Measurements from ENCODE around the gene ITPR3.
A peak's percentile ranks its signal among the peaks of the same experiment; 100 is the strongest.

ITPR3 gene

DNA sequence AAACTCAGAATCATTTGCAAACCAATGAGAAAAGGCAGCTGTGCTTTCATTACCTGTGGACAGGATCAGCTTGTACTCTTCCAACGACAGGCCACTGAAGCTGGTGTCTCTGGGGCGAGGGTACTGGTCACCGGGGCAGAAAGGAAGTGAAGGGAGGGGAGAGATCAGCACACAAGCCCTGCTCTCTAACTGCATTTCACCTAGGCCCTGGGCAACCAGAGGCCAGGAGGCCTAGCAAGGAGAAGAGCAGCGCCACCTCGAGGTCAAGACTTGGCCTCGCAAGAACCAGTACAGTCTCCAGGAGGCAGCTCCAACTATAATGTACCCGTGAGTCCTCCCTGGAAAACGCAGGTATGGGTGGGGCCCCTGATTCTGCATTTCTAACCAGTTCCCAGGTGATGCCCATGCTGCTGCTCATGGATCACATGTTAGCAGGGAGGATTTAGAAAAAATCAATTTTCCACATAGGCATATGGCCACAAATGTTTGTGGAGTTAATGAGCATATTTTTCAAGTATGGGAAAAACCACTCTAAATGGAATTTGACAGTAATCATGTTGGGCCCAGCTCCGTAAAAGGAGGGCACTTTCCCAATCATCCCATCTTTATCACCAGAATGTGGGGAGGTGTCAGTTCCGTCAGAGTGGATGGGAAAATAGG lies 79.4 kb downstream of the ITPR3 start:
- DNase-seq (ENCODE audit: low read depth): peak; percentile 48

DNA sequence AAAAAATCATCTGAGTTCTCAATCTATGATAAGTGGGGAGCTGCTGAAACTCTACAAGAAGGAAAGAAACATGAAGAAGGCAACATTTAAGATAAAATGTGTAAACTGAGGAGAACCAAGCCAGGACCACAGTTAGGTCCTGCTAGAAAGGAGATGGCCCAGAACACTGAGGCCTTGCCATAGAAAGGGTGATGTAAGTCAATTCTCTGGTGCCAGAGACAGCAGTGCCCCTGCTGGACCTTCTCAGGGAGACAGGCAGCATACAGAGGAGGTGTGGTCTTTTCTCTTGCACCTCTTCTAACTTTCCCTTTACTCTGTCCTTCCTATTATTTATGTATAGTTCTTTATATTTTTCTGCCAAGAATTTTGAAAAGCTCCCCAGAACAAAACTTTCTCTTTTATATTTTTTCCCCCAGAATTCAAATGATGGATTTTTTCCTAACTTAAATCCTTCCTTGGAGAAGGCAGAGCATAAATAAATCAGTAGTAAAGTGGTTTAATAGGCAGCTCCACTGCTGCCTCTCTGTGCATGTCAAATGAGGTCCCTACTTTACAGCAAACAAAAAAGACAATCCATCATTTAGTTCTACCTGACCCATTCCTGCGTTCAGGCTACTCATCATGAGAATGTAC lies 81.3 kb downstream of the ITPR3 start:
- DNase-seq (ENCODE audit: low read depth): peak; percentile 47

DNA sequence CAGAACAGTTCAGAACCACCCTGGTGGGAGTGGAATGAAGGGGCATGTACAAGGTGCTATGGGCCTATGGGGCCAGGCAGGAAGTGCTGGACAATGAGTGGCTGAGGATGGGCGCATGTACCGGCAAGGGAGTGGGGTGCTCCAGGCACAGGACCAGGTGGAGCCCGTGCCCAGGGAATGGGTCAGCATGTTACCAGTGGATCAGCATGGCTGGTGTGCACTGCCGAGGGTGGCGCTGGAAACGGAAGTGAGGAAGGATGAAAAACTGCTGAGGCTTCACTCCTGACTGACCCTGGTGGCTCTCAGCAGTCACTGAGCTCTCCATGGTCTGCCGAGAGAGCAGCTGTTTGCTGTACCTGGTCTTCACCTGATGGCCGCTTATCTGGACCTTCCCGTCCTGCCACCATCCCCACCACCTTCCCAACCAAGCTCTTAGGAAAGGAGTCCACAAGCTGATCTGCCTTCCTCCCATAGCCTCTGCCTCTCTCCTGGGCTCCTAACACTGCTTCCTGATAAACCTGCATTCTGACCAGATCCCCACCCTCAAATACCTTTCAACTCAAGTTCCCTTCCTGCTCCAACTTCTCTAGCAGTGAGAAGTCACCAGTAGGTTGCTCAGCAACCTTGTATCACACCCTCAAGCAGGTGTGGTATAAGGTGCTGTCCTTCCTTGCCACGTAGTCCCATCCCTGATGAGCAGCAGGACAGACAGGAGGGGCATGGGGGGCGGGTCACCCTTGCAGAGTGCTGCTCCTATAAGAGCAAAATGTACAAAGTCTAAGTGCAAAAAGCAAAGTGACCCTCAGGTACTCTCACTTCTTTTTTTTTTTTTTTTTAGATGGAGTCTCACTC lies 83.3 kb downstream of the ITPR3 start:
- no peak for DNase-seq (ENCODE audit: low read depth)

DNA sequence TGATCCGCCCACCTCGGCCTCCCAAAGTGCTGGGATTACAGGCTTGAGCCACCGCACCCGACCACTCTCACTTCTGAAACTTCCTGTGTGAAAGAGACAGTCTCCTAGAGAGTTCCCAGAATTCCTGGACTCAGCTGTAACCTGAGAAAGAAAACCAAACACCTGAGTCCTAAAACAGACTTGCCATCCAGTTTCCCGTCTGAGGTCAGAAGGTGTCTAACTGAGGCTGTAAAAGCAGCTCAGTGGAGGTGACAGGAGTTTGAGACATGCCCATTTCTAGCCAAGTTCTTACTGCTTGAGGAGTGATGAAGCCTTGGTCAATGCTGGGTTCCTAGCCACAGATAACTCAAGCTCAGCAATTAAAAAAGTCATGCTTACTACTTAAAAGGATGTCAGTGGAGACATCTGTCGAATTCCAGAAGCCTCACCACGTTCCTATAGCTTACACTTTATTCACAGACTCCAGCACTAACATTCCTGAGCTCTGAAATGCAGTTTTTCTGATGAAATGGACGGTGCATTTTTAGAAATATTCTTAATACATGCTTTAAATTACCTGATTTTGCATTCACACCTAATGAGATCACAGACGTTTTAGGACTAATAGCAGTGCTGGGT lies 84.3 kb downstream of the ITPR3 start:
- DNase-seq (ENCODE audit: low read depth): no peak

DNA sequence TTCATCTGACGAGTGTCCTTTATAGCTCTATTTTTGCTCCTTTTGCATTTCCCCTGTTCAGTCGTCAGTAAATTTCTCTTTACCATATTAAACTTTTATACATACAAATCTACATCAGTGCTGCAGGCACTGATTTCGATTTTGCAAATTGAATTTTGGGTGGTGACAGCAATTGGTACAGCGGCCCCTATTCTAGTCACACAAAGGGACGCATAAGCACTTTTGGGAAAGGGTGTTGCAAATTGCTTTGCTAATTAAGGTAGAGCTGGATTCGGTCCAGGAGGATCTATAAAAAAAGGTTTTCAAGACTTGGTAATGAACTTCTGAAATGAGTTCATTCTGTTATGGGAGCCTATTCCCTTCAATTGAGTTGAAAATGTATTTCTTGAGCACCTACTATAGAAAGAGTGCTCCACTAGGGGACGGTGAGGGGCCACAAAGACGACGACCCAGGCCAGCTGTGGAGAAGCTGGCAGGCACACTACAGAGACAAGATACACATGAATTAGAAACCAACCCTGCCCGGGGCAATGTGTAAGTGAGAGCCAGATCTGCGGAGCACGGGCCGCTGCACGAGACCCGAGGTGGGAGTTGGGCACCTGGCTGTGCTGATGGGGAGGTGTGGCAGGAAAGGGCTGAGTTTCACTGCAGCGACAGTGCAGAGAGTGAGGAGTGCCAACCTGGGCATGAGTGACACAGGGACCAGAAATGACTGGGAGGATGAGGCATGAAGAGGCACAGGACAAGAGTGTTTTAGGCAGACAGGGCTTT lies 85.0 kb downstream of the ITPR3 start:
- DNase-seq (ENCODE audit: low read depth): no peak

DNA sequence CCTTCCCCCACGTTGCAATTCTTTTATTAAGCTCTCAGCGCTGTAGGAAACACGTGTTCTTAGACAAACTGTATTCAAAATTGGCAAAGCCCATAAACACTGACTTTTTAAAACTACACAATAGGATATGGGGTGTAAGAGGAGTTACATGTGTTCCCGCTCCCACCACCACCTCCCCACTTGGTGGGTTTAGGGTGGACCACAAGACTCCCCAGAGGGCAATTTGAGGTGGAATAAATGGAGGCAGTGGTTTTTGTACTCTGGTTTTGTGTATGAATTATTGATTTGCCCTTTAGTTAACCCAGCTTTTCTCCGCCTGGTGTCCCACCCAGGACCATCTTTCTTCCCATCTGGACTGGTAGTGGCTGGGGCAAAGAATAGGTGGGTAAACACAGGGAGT lies 86.6 kb downstream of the ITPR3 start:
- no peak for DNase-seq (ENCODE audit: low read depth)

DNA sequence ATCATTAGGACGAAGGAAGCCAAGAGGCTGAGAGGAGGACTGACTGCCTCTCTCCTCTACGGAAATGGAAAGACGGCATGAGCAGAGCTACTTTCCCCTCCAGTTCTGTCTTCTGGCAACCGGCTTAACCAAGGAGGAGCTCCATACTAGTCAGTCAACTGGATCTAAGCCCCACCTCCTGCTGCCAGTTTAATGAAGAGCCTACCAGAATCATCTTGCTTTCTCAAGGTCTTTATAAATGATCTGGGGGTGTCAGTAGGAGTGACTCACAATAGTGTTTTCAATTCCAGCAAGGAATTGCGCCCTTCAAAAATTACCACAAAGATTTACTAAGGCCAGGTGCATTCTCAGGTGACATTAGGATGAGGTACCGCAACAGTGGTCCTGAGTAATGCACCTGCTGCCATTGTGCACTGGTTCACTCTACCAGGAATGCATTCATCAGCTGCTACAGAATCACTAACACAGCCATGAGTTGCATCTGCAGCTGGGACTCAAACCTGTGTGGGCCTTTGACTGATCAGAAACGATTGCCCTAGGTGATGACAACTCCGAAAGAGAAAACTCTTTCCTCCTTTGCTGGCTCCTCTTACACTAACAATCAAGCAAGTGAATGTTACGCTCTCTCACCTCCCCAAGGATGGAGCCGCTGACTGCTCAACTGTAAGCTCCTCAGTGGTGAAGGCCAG lies 87.5 kb downstream of the ITPR3 start:
- DNase-seq (ENCODE audit: low read depth): no peak

DNA sequence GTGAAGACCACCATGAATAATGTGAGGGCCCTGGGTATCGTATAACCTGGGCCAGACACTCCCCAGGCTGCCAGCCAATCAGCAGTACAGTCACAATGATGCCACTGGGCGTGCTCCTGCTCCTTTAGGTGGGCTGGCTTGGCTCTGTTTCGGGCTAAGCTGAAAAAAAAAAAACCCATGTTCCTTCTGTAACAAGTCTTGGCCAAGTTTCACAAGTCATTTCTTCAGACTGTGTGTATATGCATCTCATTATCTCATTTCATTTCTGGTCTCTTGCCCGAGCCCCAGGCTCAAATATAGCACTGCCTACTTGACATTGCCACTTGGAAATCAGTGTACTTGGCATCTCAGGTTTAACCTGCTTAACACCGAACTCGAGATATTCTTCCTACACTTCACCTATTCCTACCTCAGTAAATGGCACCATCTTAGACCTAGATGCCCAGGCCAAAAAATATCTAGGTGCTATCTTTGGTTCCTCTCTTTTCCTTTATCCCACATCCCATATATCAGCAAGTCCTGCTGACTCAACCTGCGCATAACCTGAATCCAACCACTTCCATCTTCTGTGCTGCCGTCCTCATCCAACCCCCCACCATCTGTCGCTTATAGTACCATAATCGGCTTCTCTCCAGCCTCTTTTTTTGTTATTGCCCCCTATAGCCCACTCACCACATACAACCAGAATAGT lies 88.6 kb downstream of the ITPR3 start:
- DNase-seq (ENCODE audit: low read depth): no peak

DNA sequence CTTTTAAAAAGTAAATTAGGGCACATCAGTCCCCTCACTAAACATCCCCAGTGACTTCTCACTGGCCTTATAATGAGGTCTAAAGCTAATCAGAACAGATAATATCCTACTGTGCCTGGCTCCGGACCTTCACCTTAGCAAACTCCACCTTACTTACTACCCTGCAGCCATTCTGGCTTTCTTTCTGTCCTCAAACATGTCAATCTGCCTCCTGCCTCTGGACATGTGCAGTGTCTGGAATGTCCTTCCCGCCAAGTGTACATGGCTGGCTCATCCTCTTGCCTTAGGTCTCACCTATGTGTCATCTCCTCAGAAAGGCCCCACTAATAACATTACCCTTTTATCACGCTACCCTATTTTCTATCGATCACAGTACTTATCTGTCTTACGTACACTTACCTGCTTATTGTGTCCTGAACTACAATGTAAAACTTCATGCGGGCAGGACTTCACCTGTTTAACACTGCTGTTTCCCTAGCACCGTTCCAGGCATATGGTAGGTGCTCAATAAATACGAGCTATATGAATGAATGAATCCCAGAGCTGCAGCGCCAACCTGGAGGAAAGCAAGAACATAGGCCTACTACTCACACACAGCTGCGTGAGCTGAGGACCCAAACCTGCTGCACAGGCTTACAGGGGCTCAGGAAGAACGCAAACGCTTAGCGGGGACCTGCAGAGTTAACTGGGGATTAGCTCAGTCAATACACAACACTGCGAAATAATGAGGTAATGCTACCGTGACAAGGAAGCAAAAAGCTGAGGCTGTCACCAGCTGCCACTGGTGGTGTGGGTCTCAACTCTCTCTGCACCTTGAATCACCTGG lies 89.4 kb downstream of the ITPR3 start:
- no peak for DNase-seq (ENCODE audit: low read depth)

DNA sequence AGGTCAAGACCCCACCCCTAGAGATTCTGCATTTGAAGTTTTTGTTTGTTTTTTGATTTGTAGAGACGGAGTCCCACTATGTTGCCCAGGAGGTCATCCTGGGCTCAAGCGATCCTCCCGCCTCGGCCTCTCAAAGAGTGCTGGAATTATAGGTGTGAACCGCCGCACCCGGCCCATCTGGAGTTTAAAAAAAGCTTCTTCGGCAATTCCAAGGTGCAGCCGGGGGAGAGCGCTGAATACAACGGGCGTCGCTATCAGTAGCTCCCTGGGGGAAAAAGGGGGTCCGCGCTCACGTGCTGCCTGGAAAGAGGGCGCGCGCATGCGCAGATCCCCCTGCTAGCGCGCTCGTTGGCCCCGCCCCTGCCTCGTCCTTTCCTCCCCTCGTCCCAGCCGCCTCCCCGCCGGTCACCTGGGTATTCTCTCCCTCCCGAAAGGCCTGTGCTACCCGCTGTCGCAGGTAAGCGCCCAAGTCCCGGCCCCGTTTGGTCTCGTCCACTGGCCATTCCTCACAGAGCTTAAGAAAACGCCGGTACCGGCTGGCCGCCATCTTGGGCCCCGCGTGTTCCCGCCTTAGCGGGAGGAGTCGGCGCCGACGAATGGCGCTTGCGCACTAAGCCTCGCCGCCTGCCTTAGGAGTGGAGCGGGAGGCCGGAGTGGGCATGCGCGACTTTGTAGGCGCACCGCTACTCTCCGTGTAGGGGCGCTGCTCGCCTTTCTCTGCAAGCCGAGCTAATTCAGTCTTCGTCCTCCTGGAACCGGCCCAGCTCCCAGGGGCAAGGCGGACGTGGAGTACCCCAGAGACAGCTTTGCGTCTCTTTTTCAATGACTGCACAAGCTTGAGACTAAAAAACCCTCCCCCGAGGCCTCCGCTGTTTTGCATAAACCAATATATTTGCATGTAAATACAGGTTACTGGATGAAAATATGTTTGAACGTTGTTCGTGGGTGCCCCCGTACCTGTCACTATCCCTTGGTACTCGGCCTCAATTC lies 90.3 kb downstream of the ITPR3 start, which contains the start of gene UQCC2:
UQCC2 (minus strand) TSS at position 561 of the 990 bp plus-strand sequence; CDS start at position 547, 14 bp downstream.
- DNase-seq (ENCODE audit: low read depth): peak; percentile 89

DNA sequence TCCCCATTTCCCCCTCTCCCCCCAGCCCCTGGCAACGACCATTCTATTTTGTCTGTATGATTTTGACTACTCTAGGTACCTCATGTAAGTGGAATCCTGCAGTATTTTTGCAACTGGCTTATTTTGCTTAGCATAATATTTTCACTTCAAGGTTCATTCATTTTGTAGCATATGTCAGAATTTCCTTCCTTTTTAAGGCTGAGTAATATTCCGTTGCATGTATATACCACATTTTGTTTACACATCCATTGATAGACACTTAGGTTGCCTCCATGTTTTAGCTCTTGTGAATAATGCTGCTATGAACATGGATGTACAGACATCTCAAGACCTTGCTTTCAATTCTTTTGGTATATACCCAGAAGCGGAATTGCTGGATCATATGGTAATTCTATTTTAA lies 91.8 kb downstream of the ITPR3 start:
- DNase-seq (ENCODE audit: low read depth): no peak

DNA sequence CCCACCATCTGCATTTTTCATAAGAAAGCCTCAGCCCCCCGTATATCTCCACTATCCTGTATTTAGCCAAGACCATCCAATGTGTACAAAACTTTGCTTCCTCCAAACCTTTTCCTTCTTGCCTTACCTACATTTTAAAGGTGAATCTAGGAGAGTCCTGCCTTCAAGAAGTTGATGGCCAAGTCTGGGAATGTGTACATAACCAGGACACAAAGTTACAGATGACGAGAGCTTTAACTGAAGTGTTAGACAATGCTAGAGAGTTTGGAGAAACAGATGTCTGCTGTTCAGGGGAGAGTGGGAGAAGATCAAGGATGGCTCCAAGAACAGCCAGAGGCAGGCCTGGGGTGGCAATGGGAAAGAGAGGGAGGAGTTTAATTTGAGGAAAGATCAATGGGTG lies 92.7 kb downstream of the ITPR3 start:
- no peak for DNase-seq (ENCODE audit: low read depth)

DNA sequence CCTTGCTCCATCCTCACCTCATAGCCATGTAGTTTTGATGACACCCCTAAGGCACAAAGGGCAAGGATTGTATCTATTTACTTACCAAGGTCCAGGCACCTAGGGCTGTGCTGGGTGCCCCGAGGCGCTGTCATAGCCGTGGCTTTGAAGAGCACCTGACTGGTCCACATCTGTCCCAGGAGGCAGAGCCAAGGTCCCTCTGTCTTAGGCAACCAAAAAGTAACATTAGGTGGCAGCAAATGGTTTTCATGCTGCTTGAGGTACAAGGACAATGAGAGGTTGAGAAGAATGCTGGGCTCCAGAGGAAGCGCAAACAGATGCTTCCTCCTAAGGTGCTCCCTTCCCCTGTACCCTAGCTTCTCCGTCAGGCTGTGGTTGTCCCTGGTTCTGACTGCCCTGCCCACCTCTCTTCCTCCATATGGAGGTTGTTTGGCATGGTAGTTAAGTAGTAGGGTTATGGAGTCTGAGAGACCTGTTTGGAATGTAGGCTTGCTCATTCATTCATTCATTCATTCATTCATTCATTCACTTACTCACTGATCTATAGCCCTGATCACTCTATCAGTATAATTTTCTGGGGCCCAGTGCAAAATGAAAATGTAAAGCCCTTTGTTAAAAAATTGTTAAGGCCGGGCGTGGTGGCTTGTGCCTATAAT lies 93.4 kb downstream of the ITPR3 start:
- no peak for DNase-seq (ENCODE audit: low read depth)

DNA sequence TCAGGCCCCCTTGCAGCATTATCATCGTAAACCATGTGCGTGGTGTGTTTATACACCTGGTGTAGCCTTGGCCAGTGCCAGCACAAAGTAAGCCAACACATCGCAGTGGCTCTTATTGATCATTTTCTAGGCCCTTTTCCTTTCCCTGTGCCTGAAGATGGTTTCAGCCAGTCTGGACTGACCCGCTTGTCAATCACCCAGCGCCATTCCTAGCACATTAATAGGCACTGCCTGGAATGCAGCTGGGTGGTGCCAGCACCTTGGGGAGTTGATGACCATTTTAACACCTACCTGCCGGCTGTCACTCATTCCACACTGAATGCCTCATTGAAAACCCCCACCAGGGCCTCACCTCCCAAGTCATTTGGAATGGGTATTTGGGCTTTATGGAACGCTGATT lies 95.3 kb downstream of the ITPR3 start:
- no peak for DNase-seq (ENCODE audit: low read depth)

DNA sequence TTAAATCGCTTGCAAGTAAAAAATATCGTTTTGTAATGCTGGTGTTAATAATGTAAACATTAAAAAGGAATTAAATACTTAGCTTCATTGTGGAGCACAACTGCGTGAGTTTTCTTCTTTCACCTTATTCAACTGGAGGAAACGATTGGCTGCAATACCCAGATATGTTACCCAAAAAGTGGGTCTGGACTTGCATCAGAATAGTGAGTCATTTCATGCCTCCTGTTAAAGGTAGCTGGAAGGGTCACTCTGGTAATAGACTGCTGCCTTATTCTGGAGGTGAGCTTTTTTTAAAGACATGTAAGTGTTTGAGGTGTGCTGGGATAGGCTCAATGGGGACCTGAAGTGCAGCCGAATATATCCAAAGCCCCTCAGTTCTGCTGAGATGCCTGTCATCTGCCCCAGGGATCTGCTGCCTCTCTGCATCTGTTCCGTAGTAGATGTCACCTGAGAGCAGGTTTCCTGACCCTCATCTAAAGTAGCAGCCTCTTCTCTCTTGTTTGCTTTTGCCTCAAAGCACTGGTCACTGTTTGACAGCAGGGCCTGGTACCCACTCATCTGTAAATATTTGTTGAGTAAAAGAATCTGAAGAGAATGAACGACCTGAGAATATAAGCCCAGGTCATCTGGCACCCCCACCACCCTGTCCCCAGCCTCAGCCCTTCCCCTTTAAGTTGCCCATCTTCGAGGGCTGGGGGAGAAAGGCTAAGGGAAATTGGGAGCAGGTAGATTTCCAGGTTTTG lies 95.9 kb downstream of the ITPR3 start:
- DNase-seq (ENCODE audit: low read depth): no peak

DNA sequence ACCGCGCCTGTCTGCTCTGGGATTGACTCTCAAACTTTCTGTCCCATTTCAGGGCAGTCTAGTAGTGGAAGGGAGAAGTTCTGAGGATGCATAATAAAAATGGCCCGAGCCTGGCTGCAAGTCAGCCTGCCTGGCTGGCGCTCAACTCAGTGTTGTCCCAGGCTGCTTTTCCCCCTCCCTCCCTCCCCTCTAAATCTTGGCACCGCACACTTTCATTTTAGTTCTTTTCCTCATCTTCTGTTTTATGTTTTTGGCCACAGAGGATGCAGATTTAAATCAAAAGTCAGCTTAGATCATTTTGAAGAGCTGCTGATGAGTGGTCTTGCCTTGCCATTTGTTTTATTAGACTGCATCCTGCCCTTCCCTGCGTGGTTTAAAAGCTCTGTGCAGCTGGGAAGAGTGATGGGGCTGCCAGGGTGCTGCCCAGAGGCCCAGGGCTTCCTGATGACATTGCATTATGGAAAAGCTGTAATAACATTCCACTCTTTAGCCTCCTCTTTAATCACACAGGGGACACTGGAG lies 96.9 kb downstream of the ITPR3 start:
- no peak for DNase-seq (ENCODE audit: low read depth)

DNA sequence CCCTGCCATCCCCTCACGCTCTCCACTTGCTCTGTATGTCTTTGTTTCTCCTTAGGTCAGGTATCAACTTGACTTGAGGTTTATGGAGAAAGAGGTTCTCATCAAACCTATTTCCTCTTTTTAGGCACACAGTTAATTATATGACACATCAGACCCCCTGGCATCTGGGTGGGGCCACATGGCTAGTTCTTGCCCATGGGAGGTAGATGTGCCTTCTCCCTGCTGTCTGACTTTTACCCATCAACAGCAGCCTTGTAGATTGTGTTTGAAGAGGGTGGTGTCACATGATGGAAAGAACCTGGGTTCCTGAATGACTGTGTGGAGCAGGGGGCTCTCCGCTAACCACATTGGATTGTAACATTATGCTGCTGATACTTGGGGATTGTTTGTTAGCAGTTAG lies 97.6 kb downstream of the ITPR3 start:
- DNase-seq (ENCODE audit: low read depth): no peak
